HepG2 (cell line): ENCODE results near the gene KIAA2012. TPM values are rescaled to one million over a fixed set of nuclear protein-coding genes. Genes with fewer than 3 reads are reported as not detected.

Experiments used
- ATF7-NPFF ChIP-seq: sonication (generic); formaldehyde crosslinking; IDR thresholded peaks from 2 replicates; pipeline ENCODE4 v1.8.1; 2023; ENCODE audit warnings: mild to moderate bottlenecking, low read depth, missing genetic modification reagents, moderate library complexity
- JUND ChIP-seq: sonication (generic); formaldehyde crosslinking; IDR thresholded peaks from 2 replicates; pipeline ENCODE4 v1.8.0; 2022; ENCODE audit warnings: mild to moderate bottlenecking, missing genetic modification reagents
- MTA3 ChIP-seq: sonication (generic); formaldehyde crosslinking; IDR thresholded peaks from 2 replicates; pipeline ENCODE4 v1.4.0; 2020; ENCODE audit warnings: missing genetic modification reagents
- NFKBIZ ChIP-seq: IDR thresholded peaks from 2 replicates; pipeline ENCODE4 v1.6.1; 2018; ENCODE audit warnings: missing genetic modification reagents, missing compliant biosample characterization
- NR2F2 ChIP-seq: IDR thresholded peaks from 2 replicates; pipeline ENCODE4 v1.6.1; 2012; ENCODE audit warnings: low read depth, inconsistent platforms, borderline replicate concordance
- RBAK ChIP-seq: sonication (generic); formaldehyde crosslinking; IDR thresholded peaks from 2 replicates; pipeline ENCODE4 v1.5.1; 2020; ENCODE audit warnings: mild to moderate bottlenecking, missing genetic modification reagents
- RXRA ChIP-seq: sonication (generic); formaldehyde crosslinking; IDR thresholded peaks from 2 replicates; pipeline ENCODE4 v1.5.1; 2020; ENCODE audit warnings: missing genetic modification reagents
- TBL1XR1 ChIP-seq: fragments of 150-350 bp; IDR thresholded peaks from 2 replicates; pipeline ENCODE4 v1.6.1; 2014; ENCODE audit warnings: borderline replicate concordance, low read length; ENCODE audit not compliant: partially characterized antibody
- ZMAT3 ChIP-seq: sonication (generic); formaldehyde crosslinking; conservative IDR thresholded peaks from 2 replicates; pipeline ENCODE4 v1.7.0; 2021; ENCODE audit warnings: missing genetic modification reagents
- ZNF44 ChIP-seq: sonication (generic); formaldehyde crosslinking; IDR thresholded peaks from 2 replicates; pipeline ENCODE4 v1.5.1; 2020; ENCODE audit warnings: mild to moderate bottlenecking, missing genetic modification reagents
- ZSCAN20 ChIP-seq: sonication (generic); formaldehyde crosslinking; IDR thresholded peaks from 2 replicates; pipeline ENCODE4 v1.4.0; 2020; ENCODE audit warnings: missing genetic modification reagents, mild to moderate bottlenecking, borderline replicate concordance
- polyA plus RNA-seq, 8 experiments: library from polyadenylated mRNA; depleted of rRNA in 3 of 8; stranded (reverse) in 7 of 8; unstranded in 1 of 8; fragments of >200 nt; fragmentation: Illumina TruSeq in 4 of 8; extraction: Trizol in 4 of 8; gene quantifications; 2 replicates each; pipeline versions ENCODE4 v1.2.1 to v1.2.3, GENCODE V29; 2011 to 2016; ENCODE audit warnings: low read depth in 4 of 8, missing spikeins in 1 of 8, mixed read lengths in 1 of 8; ENCODE audit not compliant: insufficient read depth in 1 of 8
- total RNA-seq, 5 experiments: library from RNA; depleted of rRNA; stranded (reverse); fragments of >200 nt; fragmentation: Illumina TruSeq; extraction: Trizol; gene quantifications; 2 replicates each; pipeline ENCODE4 v1.2.3, GENCODE V29; 2016; ENCODE audit warnings: low read depth in 1 of 5
- TF ChIP-seq, protein P1 (sequence below): sonication (generic); formaldehyde crosslinking; IDR thresholded peaks from 2 replicates; pipeline ENCODE4 v1.4.0; 2020; ENCODE audit warnings: missing genetic modification reagents
- TF ChIP-seq, protein P2 (sequence below): sonication (generic); formaldehyde crosslinking; IDR thresholded peaks from 2 replicates; pipeline ENCODE4 v1.5.1; 2020; ENCODE audit warnings: mild to moderate bottlenecking, missing genetic modification reagents, borderline replicate concordance
- TF ChIP-seq, protein P3 (sequence below): sonication (generic); formaldehyde crosslinking; IDR thresholded peaks from 2 replicates; pipeline ENCODE4 v1.4.0; 2020; ENCODE audit warnings: missing genetic modification reagents, borderline replicate concordance
- TF ChIP-seq, protein P4 (sequence below): sonication (generic); formaldehyde crosslinking; IDR thresholded peaks from 2 replicates; pipeline ENCODE4 v1.4.0; 2020; ENCODE audit warnings: low read depth, mild to moderate bottlenecking, missing genetic modification reagents
- TF ChIP-seq, protein P5 (sequence below): IDR thresholded peaks from 2 replicates; pipeline ENCODE4 v1.6.1; 2016

The KIAA2012 gene
- total and polyA plus RNA-seq, 2 of the 13 experiments (the other 11 are each of a cell fraction or from before 2014, with no cell fraction given): not detected

DNA sequence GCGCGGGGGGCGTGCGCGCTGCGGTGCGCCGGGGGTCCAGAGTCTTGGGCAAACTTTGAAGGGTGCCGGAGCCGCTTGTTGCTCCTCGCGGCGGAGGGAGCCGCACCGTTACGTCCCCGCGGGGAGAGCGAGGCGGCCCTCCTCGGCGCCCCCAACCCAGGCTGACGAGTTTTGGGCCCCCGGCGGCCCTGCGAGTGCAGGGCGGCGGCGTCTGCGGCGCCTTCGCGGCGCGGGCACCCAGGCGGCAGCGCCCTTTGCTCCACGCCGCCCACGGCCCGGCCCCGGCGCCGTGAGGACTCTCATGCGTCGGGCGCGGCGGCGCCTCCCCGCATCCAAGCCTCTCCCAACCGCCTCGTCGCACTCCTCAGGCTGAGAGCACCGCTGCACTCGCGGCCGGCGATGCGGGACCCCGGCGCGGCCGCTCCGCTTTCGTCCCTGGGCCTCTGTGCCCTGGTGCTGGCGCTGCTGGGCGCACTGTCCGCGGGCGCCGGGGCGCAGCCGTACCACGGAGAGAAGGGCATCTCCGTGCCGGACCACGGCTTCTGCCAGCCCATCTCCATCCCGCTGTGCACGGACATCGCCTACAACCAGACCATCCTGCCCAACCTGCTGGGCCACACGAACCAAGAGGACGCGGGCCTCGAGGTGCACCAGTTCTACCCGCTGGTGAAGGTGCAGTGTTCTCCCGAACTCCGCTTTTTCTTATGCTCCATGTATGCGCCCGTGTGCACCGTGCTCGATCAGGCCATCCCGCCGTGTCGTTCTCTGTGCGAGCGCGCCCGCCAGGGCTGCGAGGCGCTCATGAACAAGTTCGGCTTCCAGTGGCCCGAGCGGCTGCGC is 38.6 kb upstream of the KIAA2012 start (continued):
- TF ChIP-seq MTA3 (CRISPR knock-in tag) (no peak), NR2F2 (no peak), ZMAT3 (CRISPR knock-in tag) (no peak), JUND (CRISPR knock-in tag) (no peak), ZNF44 (no peak), NFKBIZ (CRISPR knock-in tag) (no peak), TBL1XR1 (no peak), ATF7-NPFF (CRISPR knock-in tag) (no peak; the same call in none of the 2 replicates), RXRA (CRISPR knock-in tag) (0 out of 2 replicates have a peak, but pooled peaks have one; percentile 5), ZSCAN20 (no peak), RBAK (CRISPR knock-in tag) (no peak)
- TF ChIP-seq, protein P1, sequence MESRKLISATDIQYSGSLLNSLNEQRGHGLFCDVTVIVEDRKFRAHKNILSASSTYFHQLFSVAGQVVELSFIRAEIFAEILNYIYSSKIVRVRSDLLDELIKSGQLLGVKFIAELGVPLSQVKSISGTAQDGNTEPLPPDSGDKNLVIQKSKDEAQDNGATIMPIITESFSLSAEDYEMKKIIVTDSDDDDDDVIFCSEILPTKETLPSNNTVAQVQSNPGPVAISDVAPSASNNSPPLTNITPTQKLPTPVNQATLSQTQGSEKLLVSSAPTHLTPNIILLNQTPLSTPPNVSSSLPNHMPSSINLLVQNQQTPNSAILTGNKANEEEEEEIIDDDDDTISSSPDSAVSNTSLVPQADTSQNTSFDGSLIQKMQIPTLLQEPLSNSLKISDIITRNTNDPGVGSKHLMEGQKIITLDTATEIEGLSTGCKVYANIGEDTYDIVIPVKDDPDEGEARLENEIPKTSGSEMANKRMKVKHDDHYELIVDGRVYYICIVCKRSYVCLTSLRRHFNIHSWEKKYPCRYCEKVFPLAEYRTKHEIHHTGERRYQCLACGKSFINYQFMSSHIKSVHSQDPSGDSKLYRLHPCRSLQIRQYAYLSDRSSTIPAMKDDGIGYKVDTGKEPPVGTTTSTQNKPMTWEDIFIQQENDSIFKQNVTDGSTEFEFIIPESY: 0 out of 2 replicates have a peak, but pooled peaks have one; percentile 49
- TF ChIP-seq, protein P2, sequence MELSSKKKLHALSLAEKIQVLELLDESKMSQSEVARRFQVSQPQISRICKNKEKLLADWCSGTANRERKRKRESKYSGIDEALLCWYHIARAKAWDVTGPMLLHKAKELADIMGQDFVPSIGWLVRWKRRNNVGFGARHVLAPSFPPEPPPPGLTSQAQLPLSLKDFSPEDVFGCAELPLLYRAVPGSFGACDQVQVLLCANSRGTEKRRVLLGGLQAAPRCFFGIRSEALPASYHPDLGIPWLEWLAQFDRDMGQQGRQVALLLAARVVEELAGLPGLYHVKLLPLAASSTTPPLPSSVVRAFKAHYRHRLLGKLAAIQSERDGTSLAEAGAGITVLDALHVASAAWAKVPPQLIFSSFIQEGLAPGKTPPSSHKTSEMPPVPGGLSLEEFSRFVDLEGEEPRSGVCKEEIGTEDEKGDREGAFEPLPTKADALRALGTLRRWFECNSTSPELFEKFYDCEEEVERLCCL (CRISPR knock-in tag): no peak
- TF ChIP-seq, protein P3, sequence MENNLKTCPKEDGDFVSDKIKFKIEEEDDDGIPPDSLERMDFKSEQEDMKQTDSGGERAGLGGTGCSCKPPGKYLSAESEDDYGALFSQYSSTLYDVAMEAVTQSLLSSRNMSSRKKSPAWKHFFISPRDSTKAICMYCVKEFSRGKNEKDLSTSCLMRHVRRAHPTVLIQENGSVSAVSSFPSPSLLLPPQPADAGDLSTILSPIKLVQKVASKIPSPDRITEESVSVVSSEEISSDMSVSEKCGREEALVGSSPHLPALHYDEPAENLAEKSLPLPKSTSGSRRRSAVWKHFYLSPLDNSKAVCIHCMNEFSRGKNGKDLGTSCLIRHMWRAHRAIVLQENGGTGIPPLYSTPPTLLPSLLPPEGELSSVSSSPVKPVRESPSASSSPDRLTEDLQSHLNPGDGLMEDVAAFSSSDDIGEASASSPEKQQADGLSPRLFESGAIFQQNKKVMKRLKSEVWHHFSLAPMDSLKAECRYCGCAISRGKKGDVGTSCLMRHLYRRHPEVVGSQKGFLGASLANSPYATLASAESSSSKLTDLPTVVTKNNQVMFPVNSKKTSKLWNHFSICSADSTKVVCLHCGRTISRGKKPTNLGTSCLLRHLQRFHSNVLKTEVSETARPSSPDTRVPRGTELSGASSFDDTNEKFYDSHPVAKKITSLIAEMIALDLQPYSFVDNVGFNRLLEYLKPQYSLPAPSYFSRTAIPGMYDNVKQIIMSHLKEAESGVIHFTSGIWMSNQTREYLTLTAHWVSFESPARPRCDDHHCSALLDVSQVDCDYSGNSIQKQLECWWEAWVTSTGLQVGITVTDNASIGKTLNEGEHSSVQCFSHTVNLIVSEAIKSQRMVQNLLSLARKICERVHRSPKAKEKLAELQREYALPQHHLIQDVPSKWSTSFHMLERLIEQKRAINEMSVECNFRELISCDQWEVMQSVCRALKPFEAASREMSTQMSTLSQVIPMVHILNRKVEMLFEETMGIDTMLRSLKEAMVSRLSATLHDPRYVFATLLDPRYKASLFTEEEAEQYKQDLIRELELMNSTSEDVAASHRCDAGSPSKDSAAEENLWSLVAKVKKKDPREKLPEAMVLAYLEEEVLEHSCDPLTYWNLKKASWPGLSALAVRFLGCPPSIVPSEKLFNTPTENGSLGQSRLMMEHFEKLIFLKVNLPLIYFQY: no peak
- TF ChIP-seq, protein P4, sequence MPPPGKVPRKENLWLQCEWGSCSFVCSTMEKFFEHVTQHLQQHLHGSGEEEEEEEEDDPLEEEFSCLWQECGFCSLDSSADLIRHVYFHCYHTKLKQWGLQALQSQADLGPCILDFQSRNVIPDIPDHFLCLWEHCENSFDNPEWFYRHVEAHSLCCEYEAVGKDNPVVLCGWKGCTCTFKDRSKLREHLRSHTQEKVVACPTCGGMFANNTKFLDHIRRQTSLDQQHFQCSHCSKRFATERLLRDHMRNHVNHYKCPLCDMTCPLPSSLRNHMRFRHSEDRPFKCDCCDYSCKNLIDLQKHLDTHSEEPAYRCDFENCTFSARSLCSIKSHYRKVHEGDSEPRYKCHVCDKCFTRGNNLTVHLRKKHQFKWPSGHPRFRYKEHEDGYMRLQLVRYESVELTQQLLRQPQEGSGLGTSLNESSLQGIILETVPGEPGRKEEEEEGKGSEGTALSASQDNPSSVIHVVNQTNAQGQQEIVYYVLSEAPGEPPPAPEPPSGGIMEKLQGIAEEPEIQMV (CRISPR knock-in tag): no peak
- TF ChIP-seq, protein P5, sequence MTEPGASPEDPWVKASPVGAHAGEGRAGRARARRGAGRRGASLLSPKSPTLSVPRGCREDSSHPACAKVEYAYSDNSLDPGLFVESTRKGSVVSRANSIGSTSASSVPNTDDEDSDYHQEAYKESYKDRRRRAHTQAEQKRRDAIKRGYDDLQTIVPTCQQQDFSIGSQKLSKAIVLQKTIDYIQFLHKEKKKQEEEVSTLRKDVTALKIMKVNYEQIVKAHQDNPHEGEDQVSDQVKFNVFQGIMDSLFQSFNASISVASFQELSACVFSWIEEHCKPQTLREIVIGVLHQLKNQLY (CRISPR knock-in tag): no peak
